Measurements from ENCODE around the gene RNF168.
A peak's percentile ranks its signal among the peaks of the same experiment; 100 is the strongest.

RNF168 gene

DNA sequence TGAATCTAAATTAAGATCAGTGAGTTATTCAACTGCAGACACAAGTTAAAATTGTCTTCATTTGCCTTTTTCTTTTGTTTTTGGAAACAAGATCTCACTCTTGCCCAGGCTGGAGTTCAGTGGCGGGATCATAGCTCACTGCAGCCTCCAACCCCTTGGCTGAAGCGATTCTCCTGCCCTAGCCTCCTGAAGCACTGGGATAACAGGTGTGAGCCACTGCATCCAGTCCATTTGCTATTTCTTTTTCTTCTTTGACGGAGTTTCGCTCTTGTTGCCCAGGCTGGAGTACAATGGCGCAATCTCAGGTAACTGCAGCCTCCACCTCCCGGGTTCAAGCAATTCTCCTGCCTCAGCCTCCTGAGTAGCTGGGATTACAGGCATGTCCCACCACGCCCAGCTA, 10.3 kb downstream of the RNF168 start:
- no peak for DNase-seq
- H3K27ac ChIP-seq, result no peak overlapping the region

DNA sequence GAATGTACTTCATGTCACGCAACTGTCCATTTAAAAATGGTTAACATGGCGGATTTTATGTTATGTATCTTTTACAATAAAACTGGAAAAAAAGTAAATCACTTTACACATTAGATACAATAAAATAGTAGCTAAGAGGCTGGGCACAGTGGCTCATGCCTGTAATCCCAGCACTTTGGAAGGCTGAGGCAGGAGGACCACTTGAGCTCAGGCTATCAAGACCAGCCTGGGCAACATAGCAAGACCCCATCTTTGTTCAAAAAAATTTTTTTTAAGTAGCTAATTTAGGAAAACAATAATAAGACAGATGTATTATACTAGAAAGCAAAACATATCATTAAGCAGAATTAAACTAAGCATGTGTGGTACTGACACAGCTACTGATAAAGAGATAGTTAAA, 11.5 kb downstream of the RNF168 start:
- no peak overlapping the region for H3K27ac ChIP-seq
- in situ Hi-C loops (cut with HindIII; ENCODE audit: low pct_ligation_motif_present, low sequenced_read_pairs), result no loop called here
- TF ChIP-seq, protein P1, sequence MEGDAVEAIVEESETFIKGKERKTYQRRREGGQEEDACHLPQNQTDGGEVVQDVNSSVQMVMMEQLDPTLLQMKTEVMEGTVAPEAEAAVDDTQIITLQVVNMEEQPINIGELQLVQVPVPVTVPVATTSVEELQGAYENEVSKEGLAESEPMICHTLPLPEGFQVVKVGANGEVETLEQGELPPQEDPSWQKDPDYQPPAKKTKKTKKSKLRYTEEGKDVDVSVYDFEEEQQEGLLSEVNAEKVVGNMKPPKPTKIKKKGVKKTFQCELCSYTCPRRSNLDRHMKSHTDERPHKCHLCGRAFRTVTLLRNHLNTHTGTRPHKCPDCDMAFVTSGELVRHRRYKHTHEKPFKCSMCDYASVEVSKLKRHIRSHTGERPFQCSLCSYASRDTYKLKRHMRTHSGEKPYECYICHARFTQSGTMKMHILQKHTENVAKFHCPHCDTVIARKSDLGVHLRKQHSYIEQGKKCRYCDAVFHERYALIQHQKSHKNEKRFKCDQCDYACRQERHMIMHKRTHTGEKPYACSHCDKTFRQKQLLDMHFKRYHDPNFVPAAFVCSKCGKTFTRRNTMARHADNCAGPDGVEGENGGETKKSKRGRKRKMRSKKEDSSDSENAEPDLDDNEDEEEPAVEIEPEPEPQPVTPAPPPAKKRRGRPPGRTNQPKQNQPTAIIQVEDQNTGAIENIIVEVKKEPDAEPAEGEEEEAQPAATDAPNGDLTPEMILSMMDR (IDR thresholded peaks at IDR 0.05; ENCODE audit: low read depth, low read length, missing control alignments), result no peak
- no peak for DNase-seq
- no peaks in the 10 kb centered on the region for H3K27me3 ChIP-seq (replicated peaks)
- no peak overlapping the region for H3K4me3 ChIP-seq (ENCODE audit: low read depth, low read length)
- peaks cover 6% of the 10 kb centered on the region for H3K36me3 ChIP-seq (replicated peaks)

More for the DNA sequence above, 10.3 kb downstream of the RNF168 start:
- Histone ChIP-seq H3K27me3 (replicated peaks) (no peaks in the 10 kb centered on the region), H3K36me3 (replicated peaks) (peaks cover 3% of the 10 kb centered on the region), H3K4me3 (ENCODE audit: low read depth, low read length) (no peak overlapping the region)
- TF ChIP-seq, protein P1 (IDR thresholded peaks at IDR 0.05; ENCODE audit: low read depth, low read length, missing control alignments), result no peak
- in situ Hi-C loops (cut with HindIII; ENCODE audit: low pct_ligation_motif_present, low sequenced_read_pairs), result no loop called here

DNA sequence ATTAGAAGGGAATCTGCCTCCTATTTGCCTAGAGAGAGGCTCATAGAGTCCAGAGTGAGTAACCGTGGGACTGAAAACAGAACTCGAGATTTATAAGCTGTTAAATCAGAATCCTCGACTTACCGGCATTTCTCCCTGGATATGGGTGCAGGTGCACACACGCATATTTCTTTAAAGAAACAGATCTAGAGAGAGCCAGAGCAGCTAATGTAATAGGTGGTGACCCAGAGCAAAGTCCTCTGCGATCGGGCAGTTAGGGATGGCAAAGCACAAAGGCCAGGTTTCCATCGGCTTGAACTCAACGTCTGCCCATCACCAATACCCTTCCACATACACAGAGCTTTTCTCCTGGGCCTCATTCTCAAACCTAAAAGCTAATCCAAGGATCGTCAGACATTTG, 13.8 kb downstream of the RNF168 start:
- H3K4me3 ChIP-seq (ENCODE audit: low read depth, low read length), result no peak overlapping the region
- TF ChIP-seq, protein P1 (IDR thresholded peaks at IDR 0.05; ENCODE audit: low read depth, low read length, missing control alignments), result no peak
- peaks cover 14% of the 10 kb centered on the region for H3K36me3 ChIP-seq (replicated peaks)
- in situ Hi-C loops (cut with HindIII; ENCODE audit: low pct_ligation_motif_present, low sequenced_read_pairs), result no loop called here
- H3K27ac ChIP-seq, result no peak overlapping the region
- DNase-seq, result no peak
- no peaks in the 10 kb centered on the region for H3K27me3 ChIP-seq (replicated peaks)

DNA sequence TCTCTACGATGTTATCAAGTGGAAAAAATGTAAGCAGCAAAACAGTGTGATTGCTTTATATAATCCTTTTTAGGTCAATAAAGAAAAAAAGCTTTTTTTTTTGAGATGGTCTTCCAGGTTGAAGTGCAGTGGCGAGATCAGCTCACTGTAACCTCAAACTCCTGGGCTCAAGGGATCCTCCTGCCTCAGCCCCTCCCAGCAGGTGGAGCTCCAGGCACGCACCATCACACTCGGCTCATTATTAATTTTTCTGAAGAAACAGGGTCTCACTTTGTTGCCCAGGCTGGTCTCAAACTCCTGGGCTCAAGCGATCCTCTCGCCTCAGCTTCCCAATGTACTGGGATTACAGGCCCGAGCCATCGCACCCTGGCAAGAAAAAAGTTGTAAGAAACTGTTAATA, 17.3 kb downstream of the RNF168 start:
- TF ChIP-seq, protein P1 (IDR thresholded peaks at IDR 0.05; ENCODE audit: low read depth, low read length, missing control alignments), result peak; percentile 63
- Histone ChIP-seq H3K4me3 (ENCODE audit: low read depth, low read length) (no peak overlapping the region), H3K36me3 (replicated peaks) (peaks cover 30% of the 10 kb centered on the region), H3K27me3 (replicated peaks) (no peaks in the 10 kb centered on the region), H3K27ac (no peak overlapping the region)
- no peak for DNase-seq
- in situ Hi-C loops (cut with HindIII; ENCODE audit: low pct_ligation_motif_present, low sequenced_read_pairs), result no loop called here

DNA sequence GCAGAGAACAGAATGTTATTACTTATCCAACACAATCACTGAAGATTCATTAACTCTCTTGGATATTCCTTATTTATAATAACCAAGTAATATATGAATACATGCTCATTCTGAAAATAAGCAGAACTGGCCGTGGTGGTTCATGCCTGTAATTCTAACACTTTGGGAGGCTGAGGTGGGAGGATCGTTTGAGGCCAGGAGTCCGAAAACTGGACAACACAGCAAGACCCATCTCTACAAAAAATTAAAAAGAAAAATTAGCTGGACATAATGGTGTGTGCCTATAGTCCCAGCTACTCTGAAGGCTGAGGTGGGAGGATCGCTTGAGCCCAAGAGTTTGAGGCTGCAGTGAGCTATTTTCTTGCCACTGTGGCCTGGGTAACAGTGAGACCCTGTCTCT, 25.9 kb downstream of the RNF168 start:
- Histone ChIP-seq H3K27me3 (replicated peaks) (no peaks in the 10 kb centered on the region), H3K36me3 (replicated peaks) (peaks cover 35% of the 10 kb centered on the region), H3K27ac (no peak overlapping the region), H3K4me3 (ENCODE audit: low read depth, low read length) (no peak overlapping the region)
- TF ChIP-seq, protein P1 (IDR thresholded peaks at IDR 0.05; ENCODE audit: low read depth, low read length, missing control alignments), result no peak
- in situ Hi-C loops (cut with HindIII; ENCODE audit: low pct_ligation_motif_present, low sequenced_read_pairs), result no loop called here
- no peak for DNase-seq

DNA sequence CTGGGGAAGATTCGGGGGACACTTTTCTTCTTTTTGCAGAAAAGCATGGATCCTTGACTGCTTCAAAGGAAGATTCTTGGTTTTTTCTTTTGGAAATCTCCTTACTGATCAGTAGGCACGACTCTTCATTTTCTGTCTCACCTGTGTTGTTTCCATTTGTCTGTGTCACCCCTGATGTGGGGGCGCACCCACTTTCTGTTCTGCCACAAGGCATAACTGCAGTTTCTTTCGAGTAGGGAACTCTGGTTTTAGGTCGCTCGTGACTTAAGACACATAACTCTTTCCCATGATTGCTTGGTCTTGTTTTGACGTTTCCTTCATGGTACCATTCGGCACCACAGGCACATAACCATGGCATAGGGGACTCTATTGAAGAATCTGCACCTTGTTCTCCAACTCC, 31.3 kb downstream of the RNF168 start:
- in situ Hi-C loops (cut with HindIII; ENCODE audit: low pct_ligation_motif_present, low sequenced_read_pairs), result no loop called here
- no peak for DNase-seq
- no peaks in the 10 kb centered on the region for H3K27me3 ChIP-seq (replicated peaks)
- no peak overlapping the region for H3K27ac ChIP-seq
- TF ChIP-seq, protein P1 (IDR thresholded peaks at IDR 0.05; ENCODE audit: low read depth, low read length, missing control alignments), result no peak
- peaks cover 28% of the 10 kb centered on the region for H3K36me3 ChIP-seq (replicated peaks)
- no peak overlapping the region for H3K4me3 ChIP-seq (ENCODE audit: low read depth, low read length)
